Right atrium auricular region (tissue), 2 donors: Measurements from ENCODE around the gene OXGR1. TPM values are rescaled to one million over a fixed set of nuclear protein-coding genes. Genes with fewer than 3 reads are reported as not detected.

ENCODE experiments used
- DNase-seq: peaks from one replicate; pipeline ENCODE4 v3.0.0-alpha.2; 2019; ENCODE audit warnings: low spot score
- H3K27ac ChIP-seq, 2 donors: fragments of 200-600 bp; sonication (generic); 1 replicate in 1 of 2; 2 replicates in 1 of 2; pipeline ENCODE4 v1.5.1; 2016 to 2019
- H3K27me3 ChIP-seq, 2 donors: fragments of 200-600 bp; sonication (generic); one replicate each; pipeline versions ENCODE4 v1.5.1 to v1.6.0; 2017 to 2019
- H3K36me3 ChIP-seq: fragments of 200-600 bp; sonication (generic); one replicate; pipeline ENCODE4 v1.5.1; 2016
- H3K4me1 ChIP-seq, 2 donors: fragments of 200-600 bp; sonication (generic); one replicate each; pipeline versions ENCODE4 v1.5.1 to v1.6.0; 2017 to 2019
- H3K4me3 ChIP-seq, 2 donors: fragments of 200-600 bp; sonication (generic); 1 replicate in 1 of 2; 2 replicates in 1 of 2; pipeline ENCODE4 v1.5.1; 2017 to 2019; ENCODE audit warnings: mild to moderate bottlenecking in 1 of 2, moderate library complexity in 1 of 2
- H3K9me3 ChIP-seq, 2 donors: fragments of 200-600 bp; sonication (generic); one replicate each; pipeline ENCODE4 v1.5.1; 2019
- total RNA-seq, 2 donors: library from RNA; depleted of rRNA; stranded (reverse); fragments of >200 nt; gene quantifications; one replicate each; pipeline ENCODE4 v1.1.0, GENCODE V29; 2016
- TF ChIP-seq, protein P1 (sequence below), 2 donors: fragments of 200-600 bp; sonication (generic); IDR thresholded peaks; one replicate each; pipeline ENCODE4 v1.5.1; 2019; ENCODE audit warnings: antibody characterized with exemption in 2 of 2

OXGR1 gene
- total RNA-seq, 2 donors from 2014 or later: 2.4 TPM; not detected in 1

DNA sequence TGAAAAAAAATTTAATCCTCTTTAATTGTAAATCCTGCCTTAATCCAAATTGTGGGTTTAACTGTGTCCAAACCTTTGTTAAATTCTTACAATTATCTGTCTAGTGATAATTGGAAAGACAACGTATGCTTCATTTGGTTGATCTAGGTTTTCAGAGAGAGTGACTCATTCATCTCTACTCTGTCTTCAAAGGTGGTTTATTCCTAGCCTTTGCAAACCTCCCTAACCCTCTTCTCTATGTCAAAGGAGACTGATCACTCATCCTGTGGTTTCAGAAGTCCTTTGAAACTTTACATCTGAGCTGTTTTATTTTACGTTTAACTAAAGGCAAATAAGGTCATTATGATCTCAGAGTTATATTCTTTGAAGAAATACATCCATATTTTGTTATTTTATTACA is 8.8 kb upstream of the OXGR1 start:
- Histone ChIP-seq H3K36me3 (no peaks in the 10 kb centered on the region), H3K4me1 (peaks cover 0 to 6% of the 10 kb centered on the region in 2 donors), H3K9me3 (no peaks in the 10 kb centered on the region), H3K27ac (no peak overlapping the region), H3K4me3 (no peak overlapping the region), H3K27me3 (no peaks in the 10 kb centered on the region)
- DNase-seq: no peak
- TF ChIP-seq, protein P1, sequence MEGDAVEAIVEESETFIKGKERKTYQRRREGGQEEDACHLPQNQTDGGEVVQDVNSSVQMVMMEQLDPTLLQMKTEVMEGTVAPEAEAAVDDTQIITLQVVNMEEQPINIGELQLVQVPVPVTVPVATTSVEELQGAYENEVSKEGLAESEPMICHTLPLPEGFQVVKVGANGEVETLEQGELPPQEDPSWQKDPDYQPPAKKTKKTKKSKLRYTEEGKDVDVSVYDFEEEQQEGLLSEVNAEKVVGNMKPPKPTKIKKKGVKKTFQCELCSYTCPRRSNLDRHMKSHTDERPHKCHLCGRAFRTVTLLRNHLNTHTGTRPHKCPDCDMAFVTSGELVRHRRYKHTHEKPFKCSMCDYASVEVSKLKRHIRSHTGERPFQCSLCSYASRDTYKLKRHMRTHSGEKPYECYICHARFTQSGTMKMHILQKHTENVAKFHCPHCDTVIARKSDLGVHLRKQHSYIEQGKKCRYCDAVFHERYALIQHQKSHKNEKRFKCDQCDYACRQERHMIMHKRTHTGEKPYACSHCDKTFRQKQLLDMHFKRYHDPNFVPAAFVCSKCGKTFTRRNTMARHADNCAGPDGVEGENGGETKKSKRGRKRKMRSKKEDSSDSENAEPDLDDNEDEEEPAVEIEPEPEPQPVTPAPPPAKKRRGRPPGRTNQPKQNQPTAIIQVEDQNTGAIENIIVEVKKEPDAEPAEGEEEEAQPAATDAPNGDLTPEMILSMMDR (IDR thresholded peaks at IDR 0.05): no peak

DNA sequence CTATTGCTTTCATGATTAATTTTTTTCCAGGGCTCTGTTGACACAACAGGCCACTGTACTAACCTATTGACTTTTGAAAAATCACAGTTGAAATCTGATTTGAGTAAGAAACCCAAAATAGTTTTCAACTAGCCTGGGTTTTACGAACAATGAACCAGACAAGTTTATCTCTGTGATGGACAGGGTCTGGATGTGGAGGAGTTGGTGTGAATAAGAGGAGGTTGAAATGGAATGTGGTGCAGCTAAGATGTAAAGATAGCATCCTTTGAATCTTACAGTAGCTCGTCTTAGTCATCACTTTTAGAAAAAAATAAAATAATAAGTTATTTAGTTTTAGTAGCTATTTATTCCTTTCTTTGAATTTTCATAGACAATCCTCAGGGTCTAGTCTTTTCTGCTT is 8.3 kb upstream of the OXGR1 start:
- Histone ChIP-seq H3K9me3 (no peaks in the 10 kb centered on the region), H3K36me3 (no peaks in the 10 kb centered on the region), H3K27me3 (no peaks in the 10 kb centered on the region), H3K4me1 (peaks cover 0 to 6% of the 10 kb centered on the region in 2 donors), H3K27ac (no peak overlapping the region), H3K4me3 (no peak overlapping the region)
- TF ChIP-seq, protein P1 (IDR thresholded peaks at IDR 0.05): no peak
- no peak for DNase-seq

DNA sequence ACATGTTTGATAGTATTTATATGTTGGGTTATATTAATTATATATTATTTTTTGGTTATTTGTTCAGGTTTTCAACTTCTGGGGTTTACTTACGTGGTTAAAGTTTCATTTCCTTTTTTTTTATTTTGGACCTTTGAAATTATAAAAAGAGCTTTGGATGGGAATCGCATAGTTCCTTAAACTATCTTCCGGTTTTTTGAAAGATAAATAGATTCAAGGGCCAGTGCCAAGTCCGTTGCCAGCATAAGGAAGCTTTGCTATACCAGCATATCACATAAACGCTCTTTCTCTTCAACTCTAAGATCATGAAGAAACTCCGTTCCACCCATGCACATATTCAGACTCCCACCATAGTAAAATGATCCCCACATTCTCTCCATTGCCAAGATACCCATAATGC is 7.4 kb upstream of the OXGR1 start:
- H3K36me3 ChIP-seq: no peaks in the 10 kb centered on the region
- H3K27ac ChIP-seq: no peak overlapping the region
- no peak for DNase-seq
- no peak overlapping the region for H3K4me3 ChIP-seq
- no peaks in the 10 kb centered on the region for H3K27me3 ChIP-seq
- TF ChIP-seq, protein P1 (IDR thresholded peaks at IDR 0.05): no peak
- H3K9me3 ChIP-seq: no peaks in the 10 kb centered on the region
- peaks cover 0 to 6% of the 10 kb centered on the region in 2 donors for H3K4me1 ChIP-seq

DNA sequence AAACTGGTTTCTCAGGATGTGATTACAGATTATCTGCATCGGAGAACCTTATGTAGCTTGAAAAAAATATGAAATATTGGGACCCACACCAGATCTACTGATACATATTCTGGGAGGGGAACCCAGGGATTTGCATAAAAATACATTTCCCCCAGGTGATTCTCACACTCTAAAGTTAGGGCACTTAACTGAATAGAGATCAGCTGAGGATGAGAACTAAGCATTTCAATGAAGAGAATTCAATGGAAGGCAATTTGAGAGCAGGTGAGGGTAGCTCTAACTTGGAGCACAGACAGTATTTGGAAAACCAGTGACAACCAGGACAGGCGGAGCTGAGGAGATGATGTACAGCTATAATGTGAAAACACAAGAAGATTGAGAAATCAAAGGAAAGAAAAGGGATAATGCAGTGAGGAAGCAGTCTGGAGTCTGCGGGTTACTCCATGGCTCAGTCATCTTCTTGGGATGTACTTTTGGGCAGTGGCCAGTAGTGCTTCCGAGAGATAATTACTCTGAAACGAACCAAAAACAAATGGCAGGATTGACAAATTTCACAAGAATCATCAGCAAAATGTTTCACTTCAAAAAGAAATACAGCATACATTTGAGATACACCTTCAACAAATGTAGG is 6.1 kb upstream of the OXGR1 start:
- H3K4me1 ChIP-seq: peaks cover 0 to 6% of the 10 kb centered on the region in 2 donors
- no peaks in the 10 kb centered on the region for H3K9me3 ChIP-seq
- no peak for DNase-seq
- H3K4me3 ChIP-seq: no peak overlapping the region
- H3K27ac ChIP-seq: no peak overlapping the region
- TF ChIP-seq, protein P1 (IDR thresholded peaks at IDR 0.05): no peak
- H3K27me3 ChIP-seq: no peaks in the 10 kb centered on the region
- no peaks in the 10 kb centered on the region for H3K36me3 ChIP-seq

DNA sequence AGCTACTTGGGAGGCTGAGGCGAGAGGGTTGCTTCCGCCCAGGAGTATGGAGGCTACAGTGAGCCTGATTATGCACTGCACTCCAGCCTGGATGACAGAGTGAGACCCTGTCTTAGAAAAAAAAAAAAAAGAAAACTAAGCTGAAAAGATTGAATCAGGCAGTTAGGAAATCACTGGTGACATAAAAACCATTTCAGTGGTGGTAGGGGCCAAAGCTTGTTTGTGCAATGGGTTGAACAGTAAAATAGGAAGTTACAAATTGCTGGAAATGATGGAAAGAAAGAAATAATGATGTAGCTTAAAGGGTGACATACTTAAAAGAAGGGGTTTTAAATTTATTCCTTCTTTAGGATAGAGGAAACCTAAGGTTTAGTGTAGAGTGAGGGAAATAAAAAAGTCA is 4.8 kb upstream of the OXGR1 start:
- Histone ChIP-seq H3K4me1 (peaks cover 0 to 15% of the 10 kb centered on the region in 2 donors), H3K27me3 (peaks cover under 1 to 3% of the 10 kb centered on the region in 2 donors), H3K36me3 (no peaks in the 10 kb centered on the region), H3K27ac (no peak overlapping the region), H3K4me3 (no peak overlapping the region), H3K9me3 (no peaks in the 10 kb centered on the region)
- TF ChIP-seq, protein P1 (IDR thresholded peaks at IDR 0.05): no peak
- no peak for DNase-seq

DNA sequence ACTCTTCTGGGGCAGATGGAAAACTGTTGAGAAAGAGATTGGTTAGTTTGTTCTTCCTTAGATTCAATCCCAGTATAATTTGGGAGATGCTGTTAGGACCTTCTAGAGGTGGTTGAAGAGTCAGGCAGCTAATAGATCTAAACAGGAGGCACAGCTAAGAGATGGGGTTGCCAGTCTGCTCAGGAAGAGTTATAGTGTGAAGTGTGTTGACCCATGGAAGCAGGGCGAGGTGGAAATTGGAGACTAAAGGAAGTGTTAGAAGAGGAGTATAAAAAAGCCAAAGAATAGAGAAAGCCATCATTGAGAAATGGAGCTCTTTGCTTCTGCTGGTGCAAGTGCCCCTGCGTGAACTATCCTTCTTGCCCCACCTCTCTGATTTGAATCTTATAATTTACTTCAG is 3.8 kb upstream of the OXGR1 start:
- DNase-seq: no peak
- H3K4me1 ChIP-seq: peaks cover 0 to 20% of the 10 kb centered on the region in 2 donors
- no peak overlapping the region for H3K4me3 ChIP-seq
- TF ChIP-seq, protein P1 (IDR thresholded peaks at IDR 0.05): no peak
- no peaks in the 10 kb centered on the region for H3K36me3 ChIP-seq
- H3K27ac ChIP-seq: no peak overlapping the region
- H3K27me3 ChIP-seq: peaks cover 3 to 7% of the 10 kb centered on the region in 2 donors
- H3K9me3 ChIP-seq: no peaks in the 10 kb centered on the region
